K562 (cell line): Measurements from ENCODE around the gene SVBP. TPM values are rescaled to one million over a fixed set of nuclear protein-coding genes. Genes with fewer than 3 reads are reported as not detected.

Experiments used
- CCAR2 ChIP-seq: fragments of 200-400 bp; formaldehyde crosslinking; IDR thresholded peaks from 2 replicates; pipeline ENCODE4 v1.6.1; 2017; ENCODE audit warnings: mild to moderate bottlenecking, low read depth, low read length
- EZH2 ChIP-seq: IDR thresholded peaks from 2 replicates; pipeline ENCODE4 v1.6.1; 2012; ENCODE audit warnings: low read depth, mild to moderate bottlenecking, inconsistent platforms, low read length, borderline replicate concordance
- GTF3C2 ChIP-seq: IDR thresholded peaks from 3 replicates; pipeline ENCODE4 v1.6.1; 2011; ENCODE audit warnings: borderline replicate concordance, mild to moderate bottlenecking, moderate library complexity; ENCODE audit not compliant: insufficient read length; ENCODE audit errors: extremely low read depth
- HMBOX1 ChIP-seq: sonication (generic); IDR thresholded peaks from 2 replicates; pipeline ENCODE4 v1.6.1; 2016
- HOXB6 ChIP-seq: fragments of 250-450 bp; sonication (Bioruptor Pico); IDR thresholded peaks from 2 replicates; pipeline ENCODE4 v1.5.1; 2022; ENCODE audit warnings: mild to moderate bottlenecking, borderline replicate concordance
- PBX2 ChIP-seq, 2 experiments: IDR thresholded peaks in 1 of 2; conservative IDR thresholded peaks in 1 of 2; 2 replicates each; pipeline ENCODE4 v1.6.1; 2016; ENCODE audit warnings: low read depth in 2 of 2, mild to moderate bottlenecking in 1 of 2, missing compliant biosample characterization in 1 of 2, missing genetic modification characterization in 1 of 2, moderate library complexity in 1 of 2
- POLR3G ChIP-seq: IDR thresholded peaks from 2 replicates; pipeline ENCODE4 v1.6.1; 2011; ENCODE audit not compliant: insufficient read length, insufficient replicate concordance; ENCODE audit errors: extremely low read depth
- RBBP5 ChIP-seq: fragments of 200-600 bp; sonication (generic); IDR thresholded peaks from 2 replicates; pipeline ENCODE4 v1.6.1; 2012; ENCODE audit warnings: borderline replicate concordance, mild to moderate bottlenecking, low read length, control low read depth, inconsistent platforms; ENCODE audit not compliant: insufficient read depth, poor library complexity, severe bottlenecking
- STAT5A ChIP-seq: IDR thresholded peaks from 2 replicates; pipeline ENCODE4 v1.6.1; 2012; ENCODE audit warnings: low read length, inconsistent platforms, borderline replicate concordance
- ZBTB8A ChIP-seq: fragments of 450-650 bp; IDR thresholded peaks from 2 replicates; pipeline ENCODE4 v1.6.1; 2018; ENCODE audit warnings: mild to moderate bottlenecking, moderate library complexity; ENCODE audit not compliant: partially characterized antibody
- ZNF165 ChIP-seq: fragments of 250-450 bp; sonication (Bioruptor Pico); IDR thresholded peaks from 2 replicates; pipeline ENCODE4 v1.4.0; 2020; ENCODE audit warnings: borderline replicate concordance
- ZNF717 ChIP-seq: fragments of 250-450 bp; sonication (Bioruptor Pico); IDR thresholded peaks from 2 replicates; pipeline ENCODE4 v1.5.0; 2021
- polyA plus RNA-seq, 8 experiments: library from polyadenylated mRNA; depleted of rRNA in 4 of 8; stranded (reverse) in 5 of 8; unstranded in 3 of 8; fragments of >200 nt; fragmentation: Nextera tagmentation in 2 of 8; fragmentation: Illumina TruSeq in 1 of 8; extraction: Ambion mirVana in 2 of 8; extraction: Trizol in 1 of 8; gene quantifications; 2 replicates each; pipeline versions ENCODE4 v1.2.1 to v1.2.3, GENCODE V29; 2011 to 2014; ENCODE audit warnings: inconsistent platforms in 1 of 8, missing spikeins in 1 of 8
- total RNA-seq, 7 experiments: library from RNA; depleted of rRNA in 6 of 7; stranded (reverse); fragments of >200 nt in 6 of 7; fragmentation: Illumina TruSeq in 2 of 7; extraction: Trizol in 2 of 7; gene quantifications; 2 replicates each; pipeline versions ENCODE4 v1.2.1 to v1.2.3, GENCODE V29; 2011 to 2021; ENCODE audit warnings: low replicate concordance in 1 of 7
- TF ChIP-seq, protein P1 (sequence below): sonication (generic); formaldehyde crosslinking; IDR thresholded peaks from 2 replicates; pipeline ENCODE4 v1.8.1; 2023; ENCODE audit warnings: mild to moderate bottlenecking, missing genetic modification reagents
- TF ChIP-seq, protein P2 (sequence below): fragments of 250-450 bp; sonication (Bioruptor Pico); IDR thresholded peaks from 2 replicates; pipeline ENCODE4 v1.5.1; 2021; ENCODE audit warnings: mild to moderate bottlenecking

SVBP gene
- total and polyA plus RNA-seq, 9 of the 15 experiments (the other 6 are each of a cell fraction or from before 2014, with no cell fraction given), result 31.7 to 49.7 (median 40.0) TPM

DNA sequence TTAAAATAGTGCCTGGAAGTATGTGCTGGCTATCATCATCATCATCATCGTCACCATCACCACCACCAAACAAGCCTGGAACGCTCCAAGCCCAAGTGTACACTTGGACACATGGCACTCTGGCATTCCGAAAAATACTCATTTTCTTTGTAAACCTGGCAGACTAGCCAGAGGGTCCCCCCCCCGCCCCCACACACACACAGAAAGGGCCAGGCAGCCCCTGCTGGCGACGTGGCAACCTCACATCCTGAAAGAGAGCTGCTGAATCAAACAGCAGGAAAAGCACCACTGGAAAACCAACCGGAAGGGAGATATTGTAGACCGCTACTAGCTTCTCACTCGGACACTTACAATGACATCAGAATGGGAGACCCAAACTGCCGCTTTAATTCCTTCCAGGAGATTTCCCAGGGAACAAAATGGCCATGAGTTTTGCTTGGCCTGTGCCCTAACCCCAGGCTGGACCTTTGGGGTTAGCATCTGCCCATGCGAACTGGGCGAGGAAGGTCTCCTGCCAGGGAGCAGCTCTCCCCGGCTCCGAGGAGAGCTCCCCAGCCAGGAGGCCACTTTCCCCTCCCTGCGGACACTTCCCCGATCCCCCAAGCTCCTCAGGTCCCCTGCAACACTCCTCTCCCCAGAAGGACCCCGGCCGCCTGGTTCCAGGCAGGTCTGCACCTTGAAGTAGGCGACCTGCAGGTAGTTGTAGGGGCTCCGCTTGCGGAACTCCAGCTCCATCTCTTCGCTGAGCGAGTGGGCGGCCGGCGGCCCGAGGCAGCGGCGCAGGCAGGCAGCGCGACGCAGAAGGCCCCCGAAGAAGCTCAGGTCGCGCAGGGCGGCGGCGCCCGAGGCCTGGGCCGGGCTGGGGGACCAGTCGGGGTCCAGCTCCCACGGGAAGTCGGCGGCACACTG is 51.1 kb downstream of the SVBP start (continued):
- TF ChIP-seq PBX2 (CRISPR knock-in tag; IDR thresholded peaks at IDR 0.05; ENCODE audit: low read depth), result no peak
- no peak for TF ChIP-seq PBX2 (tag; conservative IDR thresholded peaks at IDR 0.05; ENCODE audit: low read depth)
- TF ChIP-seq HOXB6 (CRISPR knock-in tag), result no peak
- no peak for TF ChIP-seq POLR3G
- TF ChIP-seq, protein P1, sequence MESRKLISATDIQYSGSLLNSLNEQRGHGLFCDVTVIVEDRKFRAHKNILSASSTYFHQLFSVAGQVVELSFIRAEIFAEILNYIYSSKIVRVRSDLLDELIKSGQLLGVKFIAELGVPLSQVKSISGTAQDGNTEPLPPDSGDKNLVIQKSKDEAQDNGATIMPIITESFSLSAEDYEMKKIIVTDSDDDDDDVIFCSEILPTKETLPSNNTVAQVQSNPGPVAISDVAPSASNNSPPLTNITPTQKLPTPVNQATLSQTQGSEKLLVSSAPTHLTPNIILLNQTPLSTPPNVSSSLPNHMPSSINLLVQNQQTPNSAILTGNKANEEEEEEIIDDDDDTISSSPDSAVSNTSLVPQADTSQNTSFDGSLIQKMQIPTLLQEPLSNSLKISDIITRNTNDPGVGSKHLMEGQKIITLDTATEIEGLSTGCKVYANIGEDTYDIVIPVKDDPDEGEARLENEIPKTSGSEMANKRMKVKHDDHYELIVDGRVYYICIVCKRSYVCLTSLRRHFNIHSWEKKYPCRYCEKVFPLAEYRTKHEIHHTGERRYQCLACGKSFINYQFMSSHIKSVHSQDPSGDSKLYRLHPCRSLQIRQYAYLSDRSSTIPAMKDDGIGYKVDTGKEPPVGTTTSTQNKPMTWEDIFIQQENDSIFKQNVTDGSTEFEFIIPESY (CRISPR knock-in tag), result peak; percentile 49; the same call in 1 of the 2 replicates
- no peak for TF ChIP-seq ZNF165 (CRISPR knock-in tag)
- no peak for TF ChIP-seq EZH2
- no peak for TF ChIP-seq ZBTB8A
- TF ChIP-seq CCAR2, result no peak
- TF ChIP-seq GTF3C2, result no peak
- no peak for TF ChIP-seq ZNF717 (CRISPR knock-in tag)
- TF ChIP-seq HMBOX1, result no peak
- peak; percentile 65 for TF ChIP-seq RBBP5
- TF ChIP-seq, protein P2, sequence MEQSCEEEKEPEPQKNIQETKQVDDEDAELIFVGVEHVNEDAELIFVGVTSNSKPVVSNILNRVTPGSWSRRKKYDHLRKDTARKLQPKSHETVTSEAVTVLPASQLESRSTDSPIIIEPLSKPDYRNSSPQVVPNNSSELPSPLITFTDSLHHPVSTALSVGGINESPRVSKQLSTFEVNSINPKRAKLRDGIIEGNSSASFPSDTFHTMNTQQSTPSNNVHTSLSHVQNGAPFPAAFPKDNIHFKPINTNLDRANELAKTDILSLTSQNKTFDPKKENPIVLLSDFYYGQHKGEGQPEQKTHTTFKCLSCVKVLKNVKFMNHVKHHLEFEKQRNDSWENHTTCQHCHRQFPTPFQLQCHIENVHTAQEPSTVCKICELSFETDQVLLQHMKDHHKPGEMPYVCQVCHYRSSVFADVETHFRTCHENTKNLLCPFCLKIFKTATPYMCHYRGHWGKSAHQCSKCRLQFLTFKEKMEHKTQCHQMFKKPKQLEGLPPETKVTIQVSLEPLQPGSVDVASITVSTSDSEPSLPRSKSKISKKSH (CRISPR knock-in tag), result no peak
- no peak for TF ChIP-seq STAT5A
